GM20431 (cell line): ENCODE data around the gene PYDC2.
"Not testable (repeated sequence)": the region's sequence is repeated elsewhere in the genome, so short reads cannot be mapped to it uniquely, and the experiment has no call there.

Experiments
- in situ Hi-C: fragments of 300-500 bp; cut with MseI, MboI; formaldehyde crosslinking; loops from one replicate; pipeline ENCODE4 v1.15.0; 2020; ENCODE audit warnings: low sequenced_read_pairs; ENCODE audit not compliant: unreplicated experiment

Gene PYDC2

DNA sequence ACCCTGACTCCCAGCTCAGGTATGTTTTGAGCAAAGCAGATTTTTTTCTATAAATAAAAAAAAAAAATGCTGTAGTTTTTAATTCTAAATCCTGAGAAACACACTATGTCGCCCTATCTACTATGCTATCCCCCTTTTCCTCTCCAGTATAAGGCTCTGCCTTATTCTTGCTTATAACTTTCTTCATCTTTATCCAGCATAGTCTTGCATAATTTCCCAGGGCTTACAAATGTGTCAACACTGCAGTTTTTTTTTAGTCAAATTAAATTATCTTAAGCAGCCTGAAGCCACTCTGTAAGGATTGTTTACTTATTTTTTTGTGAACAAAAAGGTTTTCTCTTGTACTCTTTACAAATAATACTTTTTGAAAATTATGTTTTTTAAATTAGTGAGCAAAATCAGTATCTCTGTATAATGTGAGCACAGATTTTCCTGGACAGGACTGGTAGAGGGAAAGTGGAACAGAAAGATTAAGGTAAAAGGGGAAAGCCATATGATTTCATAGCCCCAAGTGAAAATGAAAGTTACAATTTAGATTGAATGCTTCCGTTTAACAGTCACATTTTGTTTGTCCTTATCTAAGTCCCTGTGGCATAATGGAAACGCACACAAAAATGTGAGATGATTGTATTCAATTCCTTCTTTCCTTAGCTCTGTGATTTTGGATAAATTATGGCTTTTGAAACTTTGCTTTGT, 5.6 kb upstream of the PYDC2 start:
- in situ Hi-C loops = no loop called here

DNA sequence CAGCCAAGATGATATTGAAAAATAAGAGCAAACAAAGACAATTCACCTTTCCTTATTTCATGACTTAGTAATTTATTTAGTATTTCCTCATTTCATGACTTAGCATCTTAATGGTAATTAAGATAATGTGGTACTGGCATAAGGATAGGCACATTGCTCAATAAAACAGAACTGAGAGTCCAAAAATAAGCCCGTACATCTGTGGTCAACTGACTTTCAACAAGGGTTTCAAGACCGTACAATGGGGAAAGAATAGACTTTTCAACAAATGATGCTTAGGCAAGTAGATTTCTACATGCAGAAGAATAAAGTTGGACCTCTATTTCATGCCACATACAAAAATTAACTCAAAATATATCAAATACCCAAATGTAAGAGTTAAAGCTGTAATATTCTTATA, 603 bp upstream of the PYDC2 start:
- in situ Hi-C loops = no loop called here

DNA sequence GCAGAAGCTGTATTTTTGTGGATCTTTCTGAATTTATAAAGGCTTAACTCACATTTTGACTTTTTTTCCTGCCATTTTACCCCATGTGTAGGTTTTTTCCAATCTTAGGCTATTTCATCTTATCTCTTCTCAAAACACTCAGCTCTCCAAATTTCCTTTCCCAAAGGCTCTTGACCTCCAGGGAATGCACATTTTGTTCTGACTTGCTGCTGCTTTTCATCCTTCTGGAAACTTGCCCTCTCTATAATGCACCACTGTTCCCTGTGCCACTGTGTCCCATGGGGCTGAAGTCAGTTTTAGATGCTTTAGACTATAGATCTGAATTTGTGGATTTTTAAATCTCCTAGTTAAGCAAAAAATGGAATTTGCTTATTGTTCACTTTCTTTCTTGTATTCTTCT, 9.1 kb downstream of the PYDC2 start:
- in situ Hi-C loops = no loop called here

GRCh38 chr3:191470545-191470944, 9.6 kb downstream of the PYDC2 start:
- in situ Hi-C loops = no loop called here

- in situ Hi-C loops = no loop called here
These were observed 12.8 kb downstream of the PYDC2 start for GRCh38 chr3:191473661-191474198.

GRCh38 chr3:191476066-191476772, 15.3 kb downstream of the PYDC2 start:
- in situ Hi-C loops = no loop called here

DNA sequence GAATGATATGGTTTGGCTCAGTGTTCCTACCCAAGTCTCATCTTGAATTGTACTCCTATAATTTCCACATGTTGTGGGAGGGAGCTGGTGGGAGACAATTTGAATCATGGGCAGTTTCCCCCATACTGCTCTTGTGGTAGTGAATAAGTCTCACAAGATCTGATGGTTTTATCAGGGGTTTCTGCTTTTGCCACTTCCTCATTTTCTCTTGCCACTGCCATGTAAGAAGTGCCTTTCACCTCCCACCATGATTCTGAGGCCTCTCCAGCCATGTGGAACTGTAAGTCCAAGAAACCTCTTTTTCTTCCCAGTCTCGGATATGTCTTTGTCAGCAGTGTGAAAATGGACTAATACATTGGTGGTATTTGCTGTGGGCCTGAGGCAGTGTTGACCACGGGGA, 23.0 kb downstream of the PYDC2 start:
- in situ Hi-C loops = not testable (repeated sequence)

- in situ Hi-C loops = no loop called here
These were observed 23.5 kb downstream of the PYDC2 start for GRCh38 chr3:191484461-191484860.

DNA sequence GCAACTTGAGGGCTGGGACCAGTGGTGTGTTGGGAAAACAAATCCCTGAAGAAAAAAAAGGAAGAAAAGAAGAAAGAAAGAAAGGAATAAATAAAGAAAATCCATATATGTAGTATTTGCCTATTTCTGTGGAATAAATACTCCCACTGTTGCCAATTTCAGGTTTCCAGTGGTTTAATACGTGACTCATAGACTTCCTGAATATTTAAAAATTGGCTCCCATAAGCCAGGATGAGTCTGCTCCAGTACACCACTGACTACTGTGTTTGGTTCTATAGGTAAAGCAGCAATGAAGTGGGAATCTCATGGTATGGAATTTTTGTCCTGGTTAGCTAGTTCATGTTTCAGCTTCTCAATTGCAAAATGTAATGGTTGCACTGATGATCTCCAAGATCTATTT, 31.6 kb downstream of the PYDC2 start:
- in situ Hi-C loops = no loop called here

GRCh38 chr3:191493336-191493735, 32.4 kb downstream of the PYDC2 start:
- in situ Hi-C loops = no loop called here

- in situ Hi-C loops = no loop called here
These were observed 38.5 kb downstream of the PYDC2 start for GRCh38 chr3:191499307-191500080.

DNA sequence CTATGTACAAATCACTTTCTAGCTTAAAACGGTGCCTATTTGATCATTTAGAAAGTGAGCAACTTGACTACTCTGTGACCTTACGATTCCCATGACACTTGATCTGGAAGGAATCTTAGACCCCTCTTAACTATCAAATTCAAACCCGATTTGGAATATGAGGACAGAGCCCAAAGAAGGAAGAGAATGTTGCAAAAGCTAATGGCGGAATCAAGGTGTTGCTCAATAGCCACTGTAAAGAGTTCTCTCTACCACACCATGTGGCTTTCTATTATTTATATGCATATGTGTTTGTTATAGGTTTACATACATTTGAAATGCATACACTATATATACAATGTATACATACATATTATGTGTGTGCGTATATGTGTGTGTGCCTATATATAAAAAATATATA, 39.9 kb downstream of the PYDC2 start:
- in situ Hi-C loops = no loop called here

GRCh38 chr3:191502583-191502982, 41.6 kb downstream of the PYDC2 start:
- in situ Hi-C loops = no loop called here

- in situ Hi-C loops = no loop called here
These were observed 48.1 kb downstream of the PYDC2 start for GRCh38 chr3:191509078-191509477.
